GM12878 (cell line): ENCODE measurements around the gene SLC35E4. TPM values are rescaled to one million over a fixed set of nuclear protein-coding genes. Genes with fewer than 3 reads are reported as not detected.

Experiments used
- ATAC-seq: fragments of 200-7000 bp; cut with Tn5 transposase; 3 replicates; pipeline ENCODE4 v1.9.1; 2020; ENCODE audit warnings: mild to moderate bottlenecking, moderate library complexity
- BruUV-seq: library from RNA; stranded (reverse); fragments of 400-500 nt; replicated peaks from 2 replicates; lab custom pipeline; 2021; lab: Mats Ljungman, UMichigan
- CTCF ChIA-PET: fragments of 300-600 bp; sonication (Branson Sonifier 250); formaldehyde crosslinking; extraction: SDS; loops from one replicate; lab custom pipeline; 2021; ENCODE audit warnings: inconsistent platforms; lab: Yijun Ruan, JAX
- POLR2A ChIA-PET: fragments of 350-600 bp; formaldehyde crosslinking; extraction: SDS; loops from one replicate; lab custom pipeline; 2021; ENCODE audit warnings: inconsistent platforms; lab: Charles Lee
- RAD21 ChIA-PET: fragments of 300-600 bp; sonication (Branson Sonifier 250); formaldehyde crosslinking; loops from one replicate; lab custom pipeline; 2023; ENCODE audit warnings: antibody characterized with exemption; ENCODE audit not compliant: unreplicated experiment; lab: Charles Lee
- SMC1A ChIA-PET: fragments of 300-600 bp; sonication (Branson Sonifier 250); formaldehyde crosslinking; loops from one replicate; lab custom pipeline; 2023; ENCODE audit not compliant: unreplicated experiment, uncharacterized antibody; lab: Charles Lee
- DNase-seq: peaks from one replicate; pipeline ENCODE4 v3.0.0-alpha.2; 2011; ENCODE audit warnings: low read depth, low spot score
- FAIRE-seq: peaks from 3 replicates; lab custom pipeline; 2011; peaks lifted over from hg19 to GRCh38; lab: Jason Lieb, UNC
- H2AFZ ChIP-seq: 2 replicates; pipeline ENCODE4 v1.6.0; 2011; ENCODE audit warnings: low read depth, low read length, control low read depth; ENCODE audit not compliant: control insufficient read depth
- H3K27ac ChIP-seq: 2 replicates; pipeline ENCODE4 v1.5.1; 2011; ENCODE audit warnings: control low read depth; ENCODE audit not compliant: control insufficient read depth, insufficient read depth
- H3K27me3 ChIP-seq, 2 experiments: replicated peaks in 1 of 2; 2 replicates each; pipeline versions ENCODE4 v1.6.0 to v1.6.1; 2011; ENCODE audit warnings: low read length in 1 of 2; ENCODE audit not compliant: control insufficient read depth in 2 of 2, insufficient read depth in 2 of 2
- H3K36me3 ChIP-seq, 2 experiments: 2 replicates each; pipeline ENCODE4 v1.5.1; 2011; ENCODE audit warnings: low read length in 1 of 2; ENCODE audit not compliant: control insufficient read depth in 2 of 2, insufficient read depth in 2 of 2
- H3K4me1 ChIP-seq: 2 replicates; pipeline ENCODE4 v1.6.1; 2011; ENCODE audit warnings: mild to moderate bottlenecking, low read length, moderate library complexity, mixed read lengths; ENCODE audit not compliant: control insufficient read depth, insufficient read depth
- H3K4me2 ChIP-seq: 2 replicates; pipeline ENCODE4 v1.6.0; 2011; ENCODE audit warnings: control low read depth; ENCODE audit not compliant: control insufficient read depth, insufficient read depth
- H3K4me3 ChIP-seq: fragments of 200-600 bp; sonication (generic); 2 replicates; pipeline ENCODE4 v1.5.1; 2016
- H3K79me2 ChIP-seq: 2 replicates; pipeline ENCODE4 v1.6.0; 2011; ENCODE audit warnings: low read length; ENCODE audit not compliant: control insufficient read depth, insufficient read depth
- H3K9ac ChIP-seq: 2 replicates; pipeline ENCODE4 v1.8.0; 2011; ENCODE audit warnings: low read length, control low read depth, mixed read lengths; ENCODE audit not compliant: control insufficient read depth, insufficient read depth
- H3K9me3 ChIP-seq: replicated peaks from 3 replicates; pipeline ENCODE4 v1.5.1; 2011; ENCODE audit warnings: mild to moderate bottlenecking, low read length; ENCODE audit not compliant: control insufficient read depth, insufficient read depth
- H4K20me1 ChIP-seq: 2 replicates; pipeline ENCODE4 v1.6.0; 2011; ENCODE audit not compliant: control insufficient read depth, insufficient read depth
- CREB1 ChIP-seq: IDR thresholded peaks from 2 replicates; pipeline ENCODE4 v1.6.1; 2012; ENCODE audit warnings: low read depth, mild to moderate bottlenecking, inconsistent platforms
- CREM ChIP-seq: IDR thresholded peaks from 2 replicates; pipeline ENCODE4 v1.6.1; 2014; ENCODE audit warnings: antibody characterized with exemption, low read depth
- KLF5 ChIP-seq: fragments of 450-650 bp; IDR thresholded peaks from 2 replicates; pipeline ENCODE4 v1.6.1; 2014; ENCODE audit warnings: mild to moderate bottlenecking; ENCODE audit not compliant: partially characterized antibody
- MEF2B ChIP-seq: fragments of 450-650 bp; IDR thresholded peaks from 2 replicates; pipeline ENCODE4 v1.6.1; 2018; ENCODE audit warnings: mild to moderate bottlenecking, moderate library complexity; ENCODE audit not compliant: partially characterized antibody, poor library complexity, severe bottlenecking
- NR2C2 ChIP-seq: IDR thresholded peaks from 2 replicates; pipeline ENCODE4 v1.6.1; 2011; ENCODE audit warnings: borderline replicate concordance, low read depth; ENCODE audit not compliant: control insufficient read depth, insufficient read length
- POU2F2 ChIP-seq: IDR thresholded peaks from 3 replicates; pipeline ENCODE4 v1.6.1; 2011; ENCODE audit warnings: low read depth, mild to moderate bottlenecking, low read length, borderline replicate concordance
- RAD51 ChIP-seq: fragments of 450-650 bp; IDR thresholded peaks from 2 replicates; pipeline ENCODE4 v1.6.1; 2016; ENCODE audit warnings: moderate library complexity, mild to moderate bottlenecking, inconsistent platforms
- REST ChIP-seq: IDR thresholded peaks from 2 replicates; pipeline ENCODE4 v1.6.1; 2012; ENCODE audit warnings: mild to moderate bottlenecking, low read depth, low read length
- ZBTB4 ChIP-seq: fragments of 450-650 bp; formaldehyde crosslinking; IDR thresholded peaks from 2 replicates; pipeline ENCODE4 v1.4.0; 2022; ENCODE audit warnings: mild to moderate bottlenecking, moderate library complexity
- ZBTB40 ChIP-seq: fragments of 450-650 bp; IDR thresholded peaks from 2 replicates; pipeline ENCODE4 v1.6.1; 2016; ENCODE audit warnings: mild to moderate bottlenecking, moderate library complexity, borderline replicate concordance
- ZNF207 ChIP-seq: fragments of 450-650 bp; IDR thresholded peaks from 2 replicates; pipeline ENCODE4 v1.6.1; 2014; ENCODE audit warnings: antibody characterized with exemption, mild to moderate bottlenecking, borderline replicate concordance
- WGBS: methylation state at CpG from one replicate; pipeline ENCODE4 v1.1.6; 2016; ENCODE audit warnings: low lambda C conversion rate; ENCODE audit not compliant: insufficient replicate concordance, insufficient coverage; ENCODE audit errors: missing lambda C conversion rate; 5-methylcytosine and 5-hydroxymethylcytosine counted together
- in situ Hi-C: fragments of 300-500 bp; cut with MboI; formaldehyde crosslinking; loops from 9 replicates; pipeline ENCODE4 v1.14.3; 2018; ENCODE audit warnings: mixed read lengths
- intact Hi-C: fragments of 100-400 bp; cut with micrococcal nuclease; formaldehyde crosslinking; loops from one replicate; pipeline ENCODE4 v1.14.2; 2022; ENCODE audit not compliant: unreplicated experiment
- polyA plus RNA-seq, 11 experiments: library from polyadenylated mRNA; depleted of rRNA in 4 of 11; unstranded in 6 of 11; stranded (reverse) in 5 of 11; fragments of >200 nt; fragmentation: Nextera tagmentation in 4 of 11; fragmentation: Illumina TruSeq in 1 of 11; extraction: Ambion mirVana in 4 of 11; extraction: Trizol in 1 of 11; gene quantifications; 1 replicate in 1 of 11; 2 replicates in 10 of 11; pipeline versions ENCODE4 v1.2.1 to v1.2.3, GENCODE V29; 2011 to 2016; ENCODE audit warnings: inconsistent platforms in 2 of 11, missing spikeins in 2 of 11, low read depth in 1 of 11
- total RNA-seq, 4 experiments: library from RNA; depleted of rRNA in 3 of 4; stranded (reverse); fragments of >200 nt in 3 of 4; fragmentation: Illumina TruSeq in 1 of 4; extraction: Trizol in 1 of 4; gene quantifications; 2 replicates each; pipeline versions ENCODE4 v1.2.1 to v1.2.3, GENCODE V29; 2013 to 2021

Gene SLC35E4
- total and polyA plus RNA-seq, 10 of the 15 experiments (the other 5 are each of a cell fraction or from before 2014, with no cell fraction given): 0.16 to 5.3 (median 2.9) TPM; not detected in 1

- TF ChIP-seq POU2F2 (no peak), CREB1 (no peak), MEF2B (no peak), KLF5 (no peak), ZNF207 (no peak)
These were observed 4.8 kb downstream of the SLC35E4 start (continued) for GRCh38 chr22:30640361-30640760.

GRCh38 chr22:30640839-30641430, 5.4 kb downstream of the SLC35E4 start:
- Histone ChIP-seq H3K9me3 (no peaks in the 10 kb centered on the region; the same call in 2 of the 3 replicates), H3K27me3 (no peaks in the 10 kb centered on the region), H3K27ac (no peak overlapping the region), H2AFZ (no peak overlapping the region), H3K4me3 (no peak overlapping the region), H3K4me1 (peaks cover 4% of the 10 kb centered on the region; the same call in 1 of the 2 replicates), H3K4me2 (no peak overlapping the region), H3K79me2 (peaks cover 8% of the 10 kb centered on the region), H3K36me3 (no peaks in the 10 kb centered on the region), H4K20me1 (no peaks in the 10 kb centered on the region), H3K9ac (no peak overlapping the region)
- ATAC-seq (no peak), DNase-seq (no peak), FAIRE-seq (no peak)
- 73% methylated on average over 4 of the region's 4 CpGs for WGBS
- RAD21 ChIA-PET: interaction anchor here (1.9 kb wide), 1 partner anchor 114 kb away, joined by 7 read pairs; no protein-coding TSS in a partner anchor
- in situ Hi-C loops: loop anchor here (25.0 kb wide), 1 partner anchor 271 kb away; no protein-coding TSS in a partner anchor
- CTCF ChIA-PET: interaction anchor here (0.6 to 0.9 kb wide), 2 partner anchors 10 to 94 kb away, joined by 3 read pairs; no protein-coding TSS in a partner anchor
- POLR2A ChIA-PET: no interaction called here
- SMC1A ChIA-PET: no interaction called here
- intact Hi-C loops: no loop called here
- BruUV-seq: no TSS peak
- TF ChIP-seq ZBTB40 (no peak), REST (no peak), ZBTB4 (no peak), CREM (no peak), RAD51 (no peak), NR2C2 (no peak)
